Caco-2 (cell line): Measurements from ENCODE around the gene ART1. TPM values are rescaled to one million over a fixed set of nuclear protein-coding genes. Genes with fewer than 3 reads are reported as not detected.
"Not testable (repeated sequence)": the region's sequence is repeated elsewhere in the genome, so short reads cannot be mapped to it uniquely, and the experiment has no call there.

Experiments used
- BruUV-seq: library from RNA; stranded (reverse); fragments of 400-500 nt; replicated peaks from 2 replicates; lab custom pipeline; 2021; lab: Mats Ljungman, UMichigan
- CTCF ChIA-PET: fragments of 300-600 bp; sonication (Branson Sonifier 250); formaldehyde crosslinking; loops from one replicate; lab custom pipeline; 2022; ENCODE audit warnings: antibody characterized with exemption; lab: Charles Lee
- POLR2A ChIA-PET: fragments of 300-600 bp; sonication (Branson Sonifier 250); formaldehyde crosslinking; loops from one replicate; lab custom pipeline; 2022; ENCODE audit warnings: antibody characterized with exemption; lab: Charles Lee
- DNase-seq, 2 experiments: peaks; one replicate each; pipeline versions ENCODE4 v3.0.0 to v3.0.0-alpha.2; 2020 to 2022
- H3K27me3 ChIP-seq: replicated peaks from 2 replicates; pipeline ENCODE4 v1.6.0; 2011; ENCODE audit warnings: low read length; ENCODE audit not compliant: control insufficient read depth, insufficient read depth
- H3K36me3 ChIP-seq: 2 replicates; pipeline ENCODE4 v1.5.1; 2011; ENCODE audit warnings: low read length; ENCODE audit not compliant: control insufficient read depth, insufficient read depth
- H3K4me1 ChIP-seq: fragments of 250-450 bp; sonication (Bioruptor Pico); 2 replicates; pipeline ENCODE4 v1.5.1; 2020; ENCODE audit warnings: mild to moderate bottlenecking
- H3K4me3 ChIP-seq: 2 replicates; pipeline ENCODE4 v1.5.1; 2011; ENCODE audit warnings: low read depth, mild to moderate bottlenecking, control low read depth, low read length
- H3K9me3 ChIP-seq: fragments of 250-450 bp; sonication (Bioruptor Pico); 2 replicates; pipeline ENCODE4 v1.5.1; 2020; ENCODE audit warnings: mild to moderate bottlenecking, moderate library complexity
- H3K27ac Mint-ChIP-seq: one replicate; pipeline ENCODE4 v1.8.0; 2022; ENCODE audit warnings: mixed read lengths; ENCODE audit not compliant: unreplicated experiment
- H3K27me3 Mint-ChIP-seq: one replicate; pipeline ENCODE4 v1.8.0; 2022; ENCODE audit warnings: mixed read lengths; ENCODE audit not compliant: insufficient read depth, unreplicated experiment
- H3K36me3 Mint-ChIP-seq: one replicate; pipeline ENCODE4 v1.8.0; 2022; ENCODE audit warnings: mild to moderate bottlenecking, mixed read lengths; ENCODE audit not compliant: insufficient read depth, unreplicated experiment
- H3K4me1 Mint-ChIP-seq: one replicate; pipeline ENCODE4 v1.8.0; 2022; ENCODE audit warnings: low read depth, mixed read lengths; ENCODE audit not compliant: unreplicated experiment
- H3K4me3 Mint-ChIP-seq: one replicate; pipeline ENCODE4 v1.8.0; 2022; ENCODE audit warnings: mild to moderate bottlenecking, moderate library complexity, mixed read lengths; ENCODE audit not compliant: unreplicated experiment
- H3K9me3 Mint-ChIP-seq: one replicate; pipeline ENCODE4 v1.8.0; 2022; ENCODE audit warnings: mixed read lengths; ENCODE audit not compliant: unreplicated experiment
- CTCF ChIP-seq, 2 experiments: fragments of 200-600 bp in 1 of 2; IDR thresholded peaks; 1 replicate in 1 of 2; 2 replicates in 1 of 2; pipeline versions ENCODE4 v1.5.1 to v1.8.0; 2011 to 2022; ENCODE audit warnings: antibody characterized with exemption in 1 of 2, control low read depth in 1 of 2, inconsistent platforms in 1 of 2, low read depth in 1 of 2, low read length in 1 of 2, mild to moderate bottlenecking in 1 of 2, moderate library complexity in 1 of 2; ENCODE audit not compliant: insufficient read depth in 1 of 2, severe bottlenecking in 1 of 2, unreplicated experiment in 1 of 2
- intact Hi-C: fragments of 100-400 bp; cut with micrococcal nuclease; formaldehyde crosslinking; loops from one replicate; pipeline ENCODE4 v1.10.0; 2022; ENCODE audit not compliant: unreplicated experiment
- total RNA-seq: library from RNA; stranded (reverse); gene quantifications from 2 replicates; pipeline ENCODE4 v1.2.3, GENCODE V29; 2022

Gene ART1
- total RNA-seq, 1 experiment from 2014 or later = not detected

GRCh38 chr11:3652514-3652913, 7.6 kb downstream of the ART1 start:
- H3K36me3 ChIP-seq, H3K4me3 ChIP-seq, H3K27me3 ChIP-seq, DNase-seq, CTCF ChIA-PET, H3K9me3 ChIP-seq, intact Hi-C loops, H3K36me3 Mint-ChIP-seq, H3K4me3 Mint-ChIP-seq, POLR2A ChIA-PET, H3K27ac Mint-ChIP-seq, H3K4me1 Mint-ChIP-seq, BruUV-seq, H3K4me1 ChIP-seq, H3K9me3 Mint-ChIP-seq: not testable (repeated sequence)
- peaks cover 24% of the 10 kb centered on the region for H3K27me3 Mint-ChIP-seq

- BruUV-seq = no TSS peak
- Mint-ChIP-seq H3K9me3 (no peaks in the 10 kb centered on the region), H3K27me3 (peaks cover 8% of the 10 kb centered on the region), H3K36me3 (peaks cover 3% of the 10 kb centered on the region), H3K27ac (no peak overlapping the region), H3K4me3 (no peak overlapping the region), H3K4me1 (no peaks in the 10 kb centered on the region)
- intact Hi-C loops = no loop called here
- DNase-seq = no peak
- no peak overlapping the region for H3K4me3 ChIP-seq
- TF ChIP-seq CTCF (IDR thresholded peaks at IDR 0.05; ENCODE audit: insufficient read depth in 1 of 2, low read depth in 1 of 2, low read length in 1 of 2, severe bottlenecking in 1 of 2, unreplicated experiment in 1 of 2) = no peak
- H3K36me3 ChIP-seq = no peaks in the 10 kb centered on the region
- POLR2A ChIA-PET = interaction anchor here (0.6 kb wide), 1 partner anchor 277 kb away, joined by 5 read pairs; no protein-coding TSS in a partner anchor
- CTCF ChIA-PET = no interaction called here
- H3K4me1 ChIP-seq = no peaks in the 10 kb centered on the region
- H3K27me3 ChIP-seq = no peaks in the 10 kb centered on the region
- H3K9me3 ChIP-seq = 0 out of 2 replicates have a peak, but pooled peaks cover 2% of the 10 kb centered on the region
Observed at GRCh38 chr11:3655547-3655946, 10.6 kb downstream of the ART1 start.

GRCh38 chr11:3657331-3657730, 12.4 kb downstream of the ART1 start:
- H3K9me3 Mint-ChIP-seq, H3K9me3 ChIP-seq, CTCF ChIA-PET, H3K4me3 ChIP-seq, H3K36me3 Mint-ChIP-seq, H3K36me3 ChIP-seq, H3K27me3 ChIP-seq, BruUV-seq, POLR2A ChIA-PET, DNase-seq, H3K27ac Mint-ChIP-seq, intact Hi-C loops, H3K4me1 Mint-ChIP-seq, H3K4me1 ChIP-seq, H3K4me3 Mint-ChIP-seq, H3K27me3 Mint-ChIP-seq: not testable (repeated sequence)

GRCh38 chr11:3658252-3658651, 13.3 kb downstream of the ART1 start:
- no TSS peak for BruUV-seq
- Mint-ChIP-seq H3K9me3 (no peaks in the 10 kb centered on the region), H3K27me3 (no peaks in the 10 kb centered on the region), H3K36me3 (peaks cover 16% of the 10 kb centered on the region), H3K4me3 (no peak overlapping the region), H3K4me1 (no peaks in the 10 kb centered on the region), H3K27ac (no peak overlapping the region)
- Histone ChIP-seq H3K27me3 (no peaks in the 10 kb centered on the region), H3K36me3 (no peaks in the 10 kb centered on the region), H3K9me3 (0 out of 2 replicates have a peak, but pooled peaks cover 2% of the 10 kb centered on the region), H3K4me3 (no peak overlapping the region), H3K4me1 (no peaks in the 10 kb centered on the region)
- intact Hi-C loops = no loop called here
- CTCF ChIA-PET = no interaction called here
- no peak for DNase-seq
- no peak for TF ChIP-seq CTCF (IDR thresholded peaks at IDR 0.05; ENCODE audit: insufficient read depth in 1 of 2, low read depth in 1 of 2, low read length in 1 of 2, severe bottlenecking in 1 of 2, unreplicated experiment in 1 of 2)
- POLR2A ChIA-PET = no interaction called here
